ENCODE results near the gene CAGE1.

Gene CAGE1

GRCh38 chr6:7304821-7305220, 84.7 kb downstream of the CAGE1 start:
- DNase-seq, result no peak

GRCh38 chr6:7301702-7302101, 87.8 kb downstream of the CAGE1 start:
- no peak for DNase-seq

GRCh38 chr6:7300926-7301325, 88.6 kb downstream of the CAGE1 start:
- DNase-seq, result no peak

- no peak for DNase-seq
These were observed 91.4 kb downstream of the CAGE1 start for GRCh38 chr6:7298113-7298512.

GRCh38 chr6:7296602-7297001, 92.9 kb downstream of the CAGE1 start:
- no peak for DNase-seq

- no peak for DNase-seq
These were observed 93.6 kb downstream of the CAGE1 start for GRCh38 chr6:7295916-7296315.

GRCh38 chr6:7292596-7293255, 96.8 kb downstream of the CAGE1 start:
- DNase-seq, result no peak

GRCh38 chr6:7290079-7290478, 99.5 kb downstream of the CAGE1 start:
- DNase-seq, result no peak

GRCh38 chr6:7285416-7285815, 104.1 kb downstream of the CAGE1 start:
- DNase-seq, result no peak

- DNase-seq, result no peak
These were observed 105.9 kb downstream of the CAGE1 start for GRCh38 chr6:7283676-7284075.

GRCh38 chr6:7282097-7282906, 107.2 kb downstream of the CAGE1 start:
- DNase-seq, result no peak
